ENCODE results near the gene KATNAL2.

The KATNAL2 gene, protein sequence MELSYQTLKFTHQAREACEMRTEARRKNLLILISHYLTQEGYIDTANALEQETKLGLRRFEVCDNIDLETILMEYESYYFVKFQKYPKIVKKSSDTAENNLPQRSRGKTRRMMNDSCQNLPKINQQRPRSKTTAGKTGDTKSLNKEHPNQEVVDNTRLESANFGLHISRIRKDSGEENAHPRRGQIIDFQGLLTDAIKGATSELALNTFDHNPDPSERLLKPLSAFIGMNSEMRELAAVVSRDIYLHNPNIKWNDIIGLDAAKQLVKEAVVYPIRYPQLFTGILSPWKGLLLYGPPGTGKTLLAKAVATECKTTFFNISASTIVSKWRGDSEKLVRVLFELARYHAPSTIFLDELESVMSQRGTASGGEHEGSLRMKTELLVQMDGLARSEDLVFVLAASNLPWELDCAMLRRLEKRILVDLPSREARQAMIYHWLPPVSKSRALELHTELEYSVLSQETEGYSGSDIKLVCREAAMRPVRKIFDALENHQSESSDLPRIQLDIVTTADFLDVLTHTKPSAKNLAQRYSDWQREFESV

DNA sequence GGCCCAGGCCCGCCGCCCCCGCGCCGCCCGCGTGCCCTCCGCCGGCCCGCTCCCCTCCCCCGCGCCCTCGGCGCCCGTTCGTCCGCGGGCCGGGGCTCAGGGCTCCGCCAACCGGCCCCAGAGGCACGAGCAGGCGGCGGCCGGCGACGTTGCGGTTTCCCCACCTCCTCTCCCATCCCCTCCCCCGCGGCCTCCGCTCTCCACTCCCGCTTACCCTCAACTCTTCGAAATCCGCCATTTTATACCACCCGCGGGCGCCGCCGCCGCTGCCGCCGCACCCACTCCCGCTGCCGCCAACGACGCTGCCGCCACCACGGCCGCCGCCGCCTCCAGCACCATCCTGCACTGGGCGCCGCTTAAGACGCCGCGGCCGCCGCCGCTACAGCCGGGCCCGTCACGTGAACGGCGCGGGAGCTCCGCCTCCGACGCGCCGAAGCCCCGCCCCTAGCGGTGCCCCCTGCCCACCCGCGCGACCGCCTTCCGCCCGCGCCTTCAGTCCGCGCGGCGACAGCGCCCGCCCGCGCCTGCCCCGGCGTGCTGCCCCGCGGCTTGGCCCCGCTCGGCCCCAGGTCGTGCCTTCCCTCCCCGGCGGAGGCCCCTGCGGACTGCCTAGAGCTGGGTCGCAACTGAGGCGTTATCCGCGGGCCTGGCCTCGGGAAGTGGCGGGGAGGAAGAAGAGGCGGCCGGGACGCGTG lies at the start of gene KATNAL2, which contains the start of gene PIAS2:
TSS of gene KATNAL2 (plus strand) at position 495 of the 695 bp plus-strand sequence. CDS start 29,271 bp downstream, outside the sequence.
TSS of gene PIAS2 (minus strand) at position 400 of the 695 bp plus-strand sequence. CDS start at position 238, 162 bp downstream.
- Histone ChIP-seq H3K4me3 (ENCODE audit: low read depth, low read length) (peak within 1 kb of the TSS; percentile 93), H3K27ac (peak within 1 kb of the TSS; percentile 89), H3K27me3 (ENCODE audit: insufficient read depth, low read depth, severe bottlenecking) (no peaks in the 10 kb centered on the region), H3K36me3 (no peaks in the 10 kb centered on the region; the same call in 1 of the 2 replicates), H3K9me3 (ENCODE audit: severe bottlenecking) (peaks cover 6% of the 10 kb centered on the region)
- TF ChIP-seq, protein P1, sequence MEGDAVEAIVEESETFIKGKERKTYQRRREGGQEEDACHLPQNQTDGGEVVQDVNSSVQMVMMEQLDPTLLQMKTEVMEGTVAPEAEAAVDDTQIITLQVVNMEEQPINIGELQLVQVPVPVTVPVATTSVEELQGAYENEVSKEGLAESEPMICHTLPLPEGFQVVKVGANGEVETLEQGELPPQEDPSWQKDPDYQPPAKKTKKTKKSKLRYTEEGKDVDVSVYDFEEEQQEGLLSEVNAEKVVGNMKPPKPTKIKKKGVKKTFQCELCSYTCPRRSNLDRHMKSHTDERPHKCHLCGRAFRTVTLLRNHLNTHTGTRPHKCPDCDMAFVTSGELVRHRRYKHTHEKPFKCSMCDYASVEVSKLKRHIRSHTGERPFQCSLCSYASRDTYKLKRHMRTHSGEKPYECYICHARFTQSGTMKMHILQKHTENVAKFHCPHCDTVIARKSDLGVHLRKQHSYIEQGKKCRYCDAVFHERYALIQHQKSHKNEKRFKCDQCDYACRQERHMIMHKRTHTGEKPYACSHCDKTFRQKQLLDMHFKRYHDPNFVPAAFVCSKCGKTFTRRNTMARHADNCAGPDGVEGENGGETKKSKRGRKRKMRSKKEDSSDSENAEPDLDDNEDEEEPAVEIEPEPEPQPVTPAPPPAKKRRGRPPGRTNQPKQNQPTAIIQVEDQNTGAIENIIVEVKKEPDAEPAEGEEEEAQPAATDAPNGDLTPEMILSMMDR (IDR thresholded peaks at IDR 0.05; ENCODE audit: low read depth, low read length) = no peak
- peak; percentile 86 for DNase-seq

DNA sequence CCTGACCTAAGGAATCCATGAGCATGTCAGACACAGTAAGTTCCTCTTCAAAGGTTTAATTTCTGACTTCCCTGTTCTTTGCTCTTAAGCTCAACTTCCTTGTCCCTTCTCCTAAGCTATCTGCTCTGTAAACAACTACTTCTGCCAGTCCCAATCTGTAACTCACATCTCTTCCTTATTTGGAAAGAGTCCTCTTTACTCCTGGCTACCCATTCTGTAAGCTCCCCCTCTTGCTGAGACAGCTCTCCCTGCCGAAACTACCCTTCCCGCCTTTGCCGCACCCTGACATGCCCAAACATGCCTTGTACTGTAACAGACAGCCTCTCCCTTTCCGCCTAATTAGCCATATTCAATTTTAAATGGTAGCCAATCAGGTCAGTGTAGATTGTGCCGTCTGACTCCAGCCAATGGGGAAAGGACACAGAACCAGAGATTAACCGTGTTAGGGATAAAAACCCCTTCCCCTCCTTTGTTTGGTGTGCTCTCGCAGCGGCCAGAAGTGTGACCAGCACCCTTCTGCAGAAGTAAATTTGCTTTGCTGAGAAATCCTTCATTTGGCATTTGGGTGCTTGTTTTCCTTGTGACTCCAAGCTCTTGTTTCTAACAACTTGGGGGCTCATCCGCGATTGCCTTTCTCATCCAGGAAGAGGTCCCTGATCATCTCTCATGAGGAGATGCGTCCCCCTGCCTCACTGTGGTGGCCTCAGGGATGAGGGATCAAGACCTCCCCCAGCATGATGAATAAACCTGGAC lies 49.1 kb upstream of the KATNAL2 start:
- DNase-seq = no peak
- H3K9me3 ChIP-seq (ENCODE audit: severe bottlenecking) = peaks cover 5% of the 10 kb centered on the region
- TF ChIP-seq, protein P1 (IDR thresholded peaks at IDR 0.05; ENCODE audit: low read depth, low read length) = no peak
- H3K4me3 ChIP-seq (ENCODE audit: low read depth, low read length) = no peak overlapping the region
- no peaks in the 10 kb centered on the region for H3K27me3 ChIP-seq (ENCODE audit: insufficient read depth, low read depth, severe bottlenecking)
- peaks cover 3% of the 10 kb centered on the region for H3K36me3 ChIP-seq
- H3K27ac ChIP-seq = no peak overlapping the region

DNA sequence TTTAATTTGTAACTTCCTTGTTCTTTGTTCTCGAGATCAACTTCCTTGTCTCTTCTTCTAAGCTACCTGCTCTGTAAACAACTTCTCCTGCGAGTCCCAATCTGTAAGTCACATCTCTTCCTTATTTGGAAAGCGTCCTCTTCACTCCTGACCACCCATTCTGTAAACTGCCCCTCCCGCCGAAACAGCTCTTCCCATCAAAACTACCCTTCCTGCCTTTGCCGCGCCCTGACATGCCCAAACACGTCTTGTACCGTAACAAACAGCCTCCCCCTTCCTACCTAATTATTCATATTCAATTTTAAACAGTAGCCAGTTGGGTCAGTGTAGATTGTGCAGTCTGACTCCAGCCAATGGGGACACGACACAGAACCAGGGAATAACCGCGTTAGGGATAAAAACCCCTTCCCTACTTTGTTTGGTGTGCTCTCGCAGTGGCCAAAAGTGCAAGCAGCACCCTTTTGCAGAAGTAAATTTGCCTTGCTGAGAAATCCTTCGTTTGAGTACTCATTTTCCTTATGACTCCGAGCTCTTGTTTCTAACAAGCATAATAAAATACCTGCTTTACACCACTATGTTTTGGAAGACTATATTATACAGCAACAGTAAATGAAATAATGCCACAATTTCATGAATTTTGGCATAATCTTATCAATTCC lies 39.9 kb upstream of the KATNAL2 start:
- Histone ChIP-seq H3K36me3 (peaks cover 19% of the 10 kb centered on the region), H3K27ac (no peak overlapping the region), H3K9me3 (ENCODE audit: severe bottlenecking) (peaks cover 13% of the 10 kb centered on the region), H3K4me3 (ENCODE audit: low read depth, low read length) (no peak overlapping the region), H3K27me3 (ENCODE audit: insufficient read depth, low read depth, severe bottlenecking) (no peaks in the 10 kb centered on the region)
- TF ChIP-seq, protein P1 (IDR thresholded peaks at IDR 0.05; ENCODE audit: low read depth, low read length) = no peak
- DNase-seq = no peak

DNA sequence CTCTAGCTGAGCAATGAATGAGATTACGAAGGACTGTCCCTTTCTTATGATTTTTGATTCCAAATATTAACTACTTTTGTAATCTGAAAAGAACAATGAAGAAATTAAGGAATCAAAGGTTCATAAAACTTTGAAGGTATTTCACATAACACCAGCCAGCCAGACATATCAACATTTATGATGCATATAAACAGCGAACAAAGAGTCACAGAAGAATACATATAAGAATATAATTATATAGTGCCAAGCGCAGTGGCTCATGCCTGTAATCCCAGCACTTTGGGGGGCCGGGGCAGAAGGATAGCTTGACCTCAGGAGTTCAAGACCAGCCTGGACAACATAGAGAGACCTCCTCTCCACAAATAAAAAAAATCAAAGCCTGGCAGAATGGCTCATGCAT lies 34.2 kb upstream of the KATNAL2 start:
- DNase-seq = no peak
- H3K4me3 ChIP-seq (ENCODE audit: low read depth, low read length) = no peak overlapping the region

More for the DNA sequence above, 34.2 kb upstream of the KATNAL2 start:
- peaks cover 10% of the 10 kb centered on the region for H3K36me3 ChIP-seq
- no peak overlapping the region for H3K27ac ChIP-seq
- TF ChIP-seq, protein P1 (IDR thresholded peaks at IDR 0.05; ENCODE audit: low read depth, low read length) = no peak
- no peaks in the 10 kb centered on the region for H3K27me3 ChIP-seq (ENCODE audit: insufficient read depth, low read depth, severe bottlenecking)
- H3K9me3 ChIP-seq (ENCODE audit: severe bottlenecking) = peaks cover 3% of the 10 kb centered on the region

Data from WERI-Rb-1 (cell line).